ENCODE data around the gene C1QA. TPM values are rescaled to one million over a fixed set of nuclear protein-coding genes. Genes with fewer than 3 reads are reported as not detected.
A peak's percentile ranks its signal among the peaks of the same experiment; 100 is the strongest.

C1QA gene, protein sequence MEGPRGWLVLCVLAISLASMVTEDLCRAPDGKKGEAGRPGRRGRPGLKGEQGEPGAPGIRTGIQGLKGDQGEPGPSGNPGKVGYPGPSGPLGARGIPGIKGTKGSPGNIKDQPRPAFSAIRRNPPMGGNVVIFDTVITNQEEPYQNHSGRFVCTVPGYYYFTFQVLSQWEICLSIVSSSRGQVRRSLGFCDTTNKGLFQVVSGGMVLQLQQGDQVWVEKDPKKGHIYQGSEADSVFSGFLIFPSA
- total RNA-seq (2021) (not detected in 2 replicates), Bru-seq, nascent RNA (not detected), BruChase-seq, experiment 1, labeled RNA remaining after a 2-hour chase (not detected), BruChase-seq, experiment 2, labeled RNA remaining after a 6-hour chase (not detected)
- long read RNA-seq: 0 reads

DNA sequence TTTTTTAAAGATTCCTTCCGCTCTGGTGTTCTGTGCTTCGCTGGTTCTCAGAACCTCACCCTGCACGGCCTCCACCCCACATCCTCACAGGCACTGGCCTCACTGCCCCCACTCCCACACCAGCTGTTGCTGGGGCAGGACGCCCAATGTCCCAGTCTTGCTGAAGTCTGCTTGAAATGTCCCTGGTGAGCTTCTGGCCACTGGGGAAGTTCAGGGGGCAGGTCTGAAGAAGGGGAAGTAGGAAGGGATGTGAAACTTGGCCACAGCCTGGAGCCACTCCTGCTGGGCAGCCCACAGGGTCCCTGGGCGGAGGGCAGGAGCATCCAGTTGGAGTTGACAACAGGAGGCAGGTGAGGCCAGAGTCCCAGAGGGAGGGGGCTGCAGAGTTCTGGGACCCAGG is at the start of gene C1QA:
TSS of gene C1QA (plus strand) at position 276 of the 400 bp plus-strand sequence. CDS start 989 bp downstream, outside the sequence.
- Histone ChIP-seq H2AFZ (no peak within 1 kb of the TSS), H3K4me2 (no peak within 1 kb of the TSS), H3K4me3 (no peak within 1 kb of the TSS), H3K9me3 (ENCODE audit: insufficient read depth, low read depth) (no peaks in the 10 kb centered on the region), H3K4me1 (replicated peaks; ENCODE audit: insufficient read depth) (no peaks in the 10 kb centered on the region), H3K36me3 (ENCODE audit: low read depth) (no peaks in the 10 kb centered on the region), H3K27me3 (ENCODE audit: insufficient read depth, low read depth) (peaks cover 21% of the 10 kb centered on the region; the same call in 1 of the 2 replicates), H3K79me2 (ENCODE audit: low read depth) (no peaks in the 10 kb centered on the region), H3F3A (ENCODE audit: insufficient read depth, low read depth) (no peaks in the 10 kb centered on the region), H4K20me1 (ENCODE audit: insufficient read depth) (no peaks in the 10 kb centered on the region), H3K27ac (no peak within 1 kb of the TSS), H3K9me2 (ENCODE audit: insufficient read depth) (no peaks in the 10 kb centered on the region)
- BruUV-seq (replicated peaks): no TSS peak
- ChIA-PET CTCF (no interaction called here), POLR2A (ENCODE audit: unreplicated experiment) (no interaction called here)
- intact Hi-C loops (cut with micrococcal nuclease; ENCODE audit: unreplicated experiment): no loop called here
- no peak for DNase-seq
- TF ChIP-seq, protein P1, sequence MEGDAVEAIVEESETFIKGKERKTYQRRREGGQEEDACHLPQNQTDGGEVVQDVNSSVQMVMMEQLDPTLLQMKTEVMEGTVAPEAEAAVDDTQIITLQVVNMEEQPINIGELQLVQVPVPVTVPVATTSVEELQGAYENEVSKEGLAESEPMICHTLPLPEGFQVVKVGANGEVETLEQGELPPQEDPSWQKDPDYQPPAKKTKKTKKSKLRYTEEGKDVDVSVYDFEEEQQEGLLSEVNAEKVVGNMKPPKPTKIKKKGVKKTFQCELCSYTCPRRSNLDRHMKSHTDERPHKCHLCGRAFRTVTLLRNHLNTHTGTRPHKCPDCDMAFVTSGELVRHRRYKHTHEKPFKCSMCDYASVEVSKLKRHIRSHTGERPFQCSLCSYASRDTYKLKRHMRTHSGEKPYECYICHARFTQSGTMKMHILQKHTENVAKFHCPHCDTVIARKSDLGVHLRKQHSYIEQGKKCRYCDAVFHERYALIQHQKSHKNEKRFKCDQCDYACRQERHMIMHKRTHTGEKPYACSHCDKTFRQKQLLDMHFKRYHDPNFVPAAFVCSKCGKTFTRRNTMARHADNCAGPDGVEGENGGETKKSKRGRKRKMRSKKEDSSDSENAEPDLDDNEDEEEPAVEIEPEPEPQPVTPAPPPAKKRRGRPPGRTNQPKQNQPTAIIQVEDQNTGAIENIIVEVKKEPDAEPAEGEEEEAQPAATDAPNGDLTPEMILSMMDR (conservative IDR thresholded peaks at IDR 0.05): no peak
- TF ChIP-seq EZH2 (IDR thresholded peaks at IDR 0.05; ENCODE audit: low read depth): no peak

DNA sequence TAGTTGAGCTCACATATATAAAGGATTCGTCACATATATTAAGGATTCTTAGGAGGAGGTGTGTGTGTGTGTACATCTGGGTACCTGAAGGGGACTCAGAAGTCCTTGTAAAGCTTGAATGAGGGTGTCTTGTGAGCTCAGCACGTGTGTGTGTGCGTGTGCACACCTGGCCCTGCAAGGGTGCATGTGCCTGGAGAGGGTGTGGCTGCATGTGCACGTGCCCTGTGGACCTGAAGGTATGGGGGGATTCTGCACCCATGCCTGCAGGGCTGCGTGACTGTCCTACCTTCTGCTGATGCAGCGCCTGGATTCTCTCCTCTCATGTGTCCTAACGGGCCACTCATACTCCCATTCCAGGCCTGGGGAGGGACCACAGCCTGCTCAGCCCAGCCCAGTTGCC is 49.2 kb upstream of the C1QA start:
- CTCF ChIA-PET: no interaction called here
- Histone ChIP-seq H3K79me2 (ENCODE audit: low read depth) (no peaks in the 10 kb centered on the region), H2AFZ (no peak overlapping the region), H3K9me2 (ENCODE audit: insufficient read depth) (no peaks in the 10 kb centered on the region), H3K27ac (no peak overlapping the region), H4K20me1 (ENCODE audit: insufficient read depth) (no peaks in the 10 kb centered on the region), H3F3A (ENCODE audit: insufficient read depth, low read depth) (no peaks in the 10 kb centered on the region), H3K9me3 (ENCODE audit: insufficient read depth, low read depth) (no peaks in the 10 kb centered on the region), H3K4me1 (replicated peaks; ENCODE audit: insufficient read depth) (no peaks in the 10 kb centered on the region), H3K36me3 (ENCODE audit: low read depth) (no peaks in the 10 kb centered on the region), H3K27me3 (ENCODE audit: insufficient read depth, low read depth) (peaks cover 68% of the 10 kb centered on the region), H3K4me2 (no peak overlapping the region), H3K4me3 (no peak overlapping the region)
- no TSS peak for BruUV-seq (replicated peaks)
- TF ChIP-seq, protein P1 (conservative IDR thresholded peaks at IDR 0.05): no peak
- TF ChIP-seq EZH2 (IDR thresholded peaks at IDR 0.05; ENCODE audit: low read depth): no peak
- POLR2A ChIA-PET (ENCODE audit: unreplicated experiment): no interaction called here
- intact Hi-C loops (cut with micrococcal nuclease; ENCODE audit: unreplicated experiment): no loop called here
- no peak for DNase-seq

DNA sequence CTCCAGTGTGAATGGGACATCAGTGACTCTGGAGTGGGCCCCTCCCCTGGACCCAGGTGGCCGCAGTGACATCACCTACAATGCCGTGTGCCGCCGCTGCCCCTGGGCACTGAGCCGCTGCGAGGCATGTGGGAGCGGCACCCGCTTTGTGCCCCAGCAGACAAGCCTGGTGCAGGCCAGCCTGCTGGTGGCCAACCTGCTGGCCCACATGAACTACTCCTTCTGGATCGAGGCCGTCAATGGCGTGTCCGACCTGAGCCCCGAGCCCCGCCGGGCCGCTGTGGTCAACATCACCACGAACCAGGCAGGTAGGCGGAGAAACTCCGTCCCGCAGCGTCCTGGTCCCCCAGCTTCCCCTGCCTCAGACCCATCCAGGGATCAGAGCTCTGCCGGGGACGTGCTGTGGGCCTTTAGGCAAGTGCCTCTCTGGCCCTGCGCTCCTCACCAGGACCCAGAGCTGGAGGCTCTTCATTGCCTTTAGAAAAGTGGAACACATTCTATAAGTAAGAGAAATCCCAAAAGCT is 47.5 kb upstream of the C1QA start:
- intact Hi-C loops (cut with micrococcal nuclease; ENCODE audit: unreplicated experiment): no loop called here
- H3F3A ChIP-seq (ENCODE audit: insufficient read depth, low read depth): no peaks in the 10 kb centered on the region
- TF ChIP-seq, protein P1 (conservative IDR thresholded peaks at IDR 0.05): no peak
- TF ChIP-seq EZH2 (IDR thresholded peaks at IDR 0.05; ENCODE audit: low read depth): 0 out of 2 replicates have a peak, but pooled peaks have one; percentile 63

More for the DNA sequence above, 47.5 kb upstream of the C1QA start:
- Histone ChIP-seq H3K9me2 (ENCODE audit: insufficient read depth) (no peaks in the 10 kb centered on the region), H3K79me2 (ENCODE audit: low read depth) (no peaks in the 10 kb centered on the region), H3K36me3 (ENCODE audit: low read depth) (no peaks in the 10 kb centered on the region), H3K27me3 (ENCODE audit: insufficient read depth, low read depth) (peaks cover 83% of the 10 kb centered on the region), H3K9me3 (ENCODE audit: insufficient read depth, low read depth) (no peaks in the 10 kb centered on the region), H3K4me1 (replicated peaks; ENCODE audit: insufficient read depth) (no peaks in the 10 kb centered on the region), H2AFZ (no peak overlapping the region), H3K4me3 (no peak overlapping the region), H4K20me1 (ENCODE audit: insufficient read depth) (no peaks in the 10 kb centered on the region), H3K27ac (no peak overlapping the region), H3K4me2 (no peak overlapping the region)
- BruUV-seq (replicated peaks): no TSS peak
- ChIA-PET CTCF (no interaction called here), POLR2A (ENCODE audit: unreplicated experiment) (no interaction called here)
- no peak for DNase-seq
